ENCODE results near the gene PXMP2.

Gene PXMP2

GRCh38 chr12:132653567-132654290 is 33.7 kb upstream of the PXMP2 start:
- Mint-ChIP-seq H3K27me3 (ENCODE audit: low read depth) (no peaks in the 10 kb centered on the region), H3K27ac (no peak overlapping the region), H3K4me3 (no peak overlapping the region), H3K9me3 (no peaks in the 10 kb centered on the region), H3K36me3 (ENCODE audit: low read depth) (peaks cover 33% of the 10 kb centered on the region), H3K4me1 (ENCODE audit: low read depth) (no peaks in the 10 kb centered on the region)

- Mint-ChIP-seq H3K4me3 (no peak overlapping the region), H3K36me3 (ENCODE audit: low read depth) (peaks cover 38% of the 10 kb centered on the region), H3K9me3 (no peaks in the 10 kb centered on the region), H3K27me3 (ENCODE audit: low read depth) (no peaks in the 10 kb centered on the region), H3K4me1 (ENCODE audit: low read depth) (peaks cover 9% of the 10 kb centered on the region), H3K27ac (no peak overlapping the region)
Measured at GRCh38 chr12:132657004-132657727, 30.2 kb upstream of the PXMP2 start.

- Mint-ChIP-seq H3K4me3 (no peak overlapping the region), H3K36me3 (ENCODE audit: low read depth) (peaks cover 42% of the 10 kb centered on the region), H3K27me3 (ENCODE audit: low read depth) (no peaks in the 10 kb centered on the region), H3K4me1 (ENCODE audit: low read depth) (peaks cover 19% of the 10 kb centered on the region), H3K27ac (no peak overlapping the region), H3K9me3 (no peaks in the 10 kb centered on the region)
Measured at GRCh38 chr12:132658149-132658894, 29.1 kb upstream of the PXMP2 start.

- no peaks in the 10 kb centered on the region for H3K27me3 Mint-ChIP-seq (ENCODE audit: low read depth)
- no peaks in the 10 kb centered on the region for H3K9me3 Mint-ChIP-seq
- peaks cover 42% of the 10 kb centered on the region for H3K36me3 Mint-ChIP-seq (ENCODE audit: low read depth)
- no peak overlapping the region for H3K4me3 Mint-ChIP-seq
- no peak overlapping the region for H3K27ac Mint-ChIP-seq
- peaks cover 21% of the 10 kb centered on the region for H3K4me1 Mint-ChIP-seq (ENCODE audit: low read depth)
Measured at GRCh38 chr12:132659146-132659545, 28.2 kb upstream of the PXMP2 start.

GRCh38 chr12:132660052-132660451 is 27.3 kb upstream of the PXMP2 start:
- Mint-ChIP-seq H3K36me3 (ENCODE audit: low read depth) (peaks cover 42% of the 10 kb centered on the region), H3K9me3 (no peaks in the 10 kb centered on the region), H3K4me1 (ENCODE audit: low read depth) (peaks cover 26% of the 10 kb centered on the region), H3K27ac (peak overlapping the region; percentile 50), H3K4me3 (no peak overlapping the region), H3K27me3 (ENCODE audit: low read depth) (no peaks in the 10 kb centered on the region)

- Mint-ChIP-seq H3K9me3 (no peaks in the 10 kb centered on the region), H3K36me3 (ENCODE audit: low read depth) (peaks cover 52% of the 10 kb centered on the region), H3K27ac (peak overlapping the region; percentile 41), H3K4me3 (no peak overlapping the region), H3K27me3 (ENCODE audit: low read depth) (no peaks in the 10 kb centered on the region), H3K4me1 (ENCODE audit: low read depth) (peaks cover 28% of the 10 kb centered on the region)
Measured at GRCh38 chr12:132660996-132661395, 26.4 kb upstream of the PXMP2 start.

GRCh38 chr12:132661972-132662371 is 25.4 kb upstream of the PXMP2 start:
- Mint-ChIP-seq H3K27ac (no peak overlapping the region), H3K9me3 (no peaks in the 10 kb centered on the region)

GRCh38 chr12:132662901-132663755 is 24.3 kb upstream of the PXMP2 start:
- Mint-ChIP-seq H3K27ac (peak overlapping the region; percentile 65), H3K27me3 (ENCODE audit: low read depth) (no peaks in the 10 kb centered on the region), H3K36me3 (ENCODE audit: low read depth) (peaks cover 48% of the 10 kb centered on the region), H3K4me3 (no peak overlapping the region), H3K4me1 (ENCODE audit: low read depth) (peaks cover 28% of the 10 kb centered on the region), H3K9me3 (no peaks in the 10 kb centered on the region)

More at GRCh38 chr12:132661972-132662371, 25.4 kb upstream of the PXMP2 start:
- Mint-ChIP-seq H3K4me1 (ENCODE audit: low read depth) (peaks cover 28% of the 10 kb centered on the region), H3K27me3 (ENCODE audit: low read depth) (no peaks in the 10 kb centered on the region), H3K4me3 (no peak overlapping the region), H3K36me3 (ENCODE audit: low read depth) (peaks cover 55% of the 10 kb centered on the region)

- peak overlapping the region; percentile 55 for H3K27ac Mint-ChIP-seq
- peaks cover 28% of the 10 kb centered on the region for H3K4me1 Mint-ChIP-seq (ENCODE audit: low read depth)
- H3K36me3 Mint-ChIP-seq (ENCODE audit: low read depth) = peaks cover 47% of the 10 kb centered on the region
- no peaks in the 10 kb centered on the region for H3K9me3 Mint-ChIP-seq
- no peak overlapping the region for H3K4me3 Mint-ChIP-seq
- no peaks in the 10 kb centered on the region for H3K27me3 Mint-ChIP-seq (ENCODE audit: low read depth)
Measured at GRCh38 chr12:132664206-132665148, 22.9 kb upstream of the PXMP2 start.

GRCh38 chr12:132665149-132665491 is 22.3 kb upstream of the PXMP2 start:
- Mint-ChIP-seq H3K9me3 (no peaks in the 10 kb centered on the region), H3K27me3 (ENCODE audit: low read depth) (no peaks in the 10 kb centered on the region), H3K4me1 (ENCODE audit: low read depth) (peaks cover 24% of the 10 kb centered on the region), H3K27ac (no peak overlapping the region), H3K4me3 (no peak overlapping the region), H3K36me3 (ENCODE audit: low read depth) (peaks cover 49% of the 10 kb centered on the region)

- Mint-ChIP-seq H3K4me1 (ENCODE audit: low read depth) (peaks cover 21% of the 10 kb centered on the region), H3K9me3 (no peaks in the 10 kb centered on the region), H3K27me3 (ENCODE audit: low read depth) (no peaks in the 10 kb centered on the region), H3K36me3 (ENCODE audit: low read depth) (peaks cover 51% of the 10 kb centered on the region), H3K27ac (no peak overlapping the region), H3K4me3 (no peak overlapping the region)
Measured at GRCh38 chr12:132665794-132666193, 21.6 kb upstream of the PXMP2 start.

- Mint-ChIP-seq H3K9me3 (no peaks in the 10 kb centered on the region), H3K4me1 (ENCODE audit: low read depth) (peaks cover 11% of the 10 kb centered on the region), H3K4me3 (no peak overlapping the region), H3K36me3 (ENCODE audit: low read depth) (peaks cover 39% of the 10 kb centered on the region), H3K27ac (no peak overlapping the region), H3K27me3 (ENCODE audit: low read depth) (no peaks in the 10 kb centered on the region)
Measured at GRCh38 chr12:132668191-132669088, 18.9 kb upstream of the PXMP2 start.

All from T-helper 1 cell treated with Interleukin-12 subunit alpha and Interleukin-12 subunit beta and Interleukin-4 antibody, amounts not matched to agents 30 μg/mL and 1 μg/mL, for 36 hours (primary cell).